Keratinocyte (primary cell): Measurements from ENCODE around the gene ZNF492. TPM values are rescaled to one million over a fixed set of nuclear protein-coding genes. Genes with fewer than 3 reads are reported as not detected.
"Not testable (repeated sequence)": the region's sequence is repeated elsewhere in the genome, so short reads cannot be mapped to it uniquely, and the experiment has no call there.

ENCODE experiments used
- DNase-seq: peaks from one replicate; pipeline ENCODE4 v3.0.0-alpha.2; 2011; ENCODE audit warnings: low read depth, missing footprints, low spot score
- FAIRE-seq: peaks from 2 replicates; lab custom pipeline; 2011; peaks lifted over from hg19 to GRCh38; lab: Jason Lieb, UNC
- H2AFZ ChIP-seq: 2 replicates; pipeline ENCODE4 v1.6.0; 2012; ENCODE audit warnings: low read length, control low read depth, inconsistent platforms; ENCODE audit not compliant: control insufficient read depth
- H3K27ac ChIP-seq: 2 replicates; pipeline ENCODE4 v1.5.1; 2011; ENCODE audit warnings: low read length; ENCODE audit not compliant: control insufficient read depth, insufficient read depth
- H3K27me3 ChIP-seq: 3 replicates; pipeline ENCODE4 v1.6.0; 2011; ENCODE audit warnings: low read length; ENCODE audit not compliant: control insufficient read depth, insufficient read depth; ENCODE audit errors: extremely low read depth
- H3K36me3 ChIP-seq, 2 experiments: 2 replicates in 1 of 2; 3 replicates in 1 of 2; pipeline ENCODE4 v1.5.1; 2011; ENCODE audit warnings: low read length in 2 of 2, mild to moderate bottlenecking in 1 of 2; ENCODE audit not compliant: control insufficient read depth in 2 of 2, insufficient read depth in 2 of 2; ENCODE audit errors: extremely low read depth in 1 of 2
- H3K4me1 ChIP-seq: 3 replicates; pipeline ENCODE4 v1.5.1; 2011; ENCODE audit warnings: low read length; ENCODE audit not compliant: control insufficient read depth, insufficient read depth; ENCODE audit errors: extremely low read depth
- H3K4me2 ChIP-seq: 3 replicates; pipeline ENCODE4 v1.6.0; 2011; ENCODE audit warnings: low read depth, low read length; ENCODE audit not compliant: control insufficient read depth, insufficient read depth; ENCODE audit errors: extremely low read depth
- H3K4me3 ChIP-seq, 3 experiments: fragments of 200-600 bp in 1 of 3; sonication (generic) in 1 of 3; 2 replicates in 2 of 3; 3 replicates in 1 of 3; pipeline ENCODE4 v1.5.1; 2011 to 2016; ENCODE audit warnings: low read length in 3 of 3, mild to moderate bottlenecking in 3 of 3, control low read depth in 2 of 3, inconsistent platforms in 1 of 3, low read depth in 1 of 3, mixed read lengths in 1 of 3, mixed run types in 1 of 3, moderate library complexity in 1 of 3; ENCODE audit not compliant: control insufficient read depth in 2 of 3, insufficient read depth in 2 of 3; ENCODE audit errors: extremely low read depth in 1 of 3
- H3K79me2 ChIP-seq: 2 replicates; pipeline ENCODE4 v1.6.0; 2012; ENCODE audit warnings: low read length; ENCODE audit not compliant: control insufficient read depth, insufficient read depth
- H3K9ac ChIP-seq: 3 replicates; pipeline ENCODE4 v1.6.0; 2011; ENCODE audit warnings: low read length; ENCODE audit not compliant: control insufficient read depth, insufficient read depth; ENCODE audit errors: extremely low read depth
- H3K9me1 ChIP-seq: 3 replicates; pipeline ENCODE4 v1.6.0; 2011; ENCODE audit warnings: low read length; ENCODE audit not compliant: control insufficient read depth, insufficient read depth; ENCODE audit errors: extremely low read depth
- H3K9me3 ChIP-seq: 2 replicates; pipeline ENCODE4 v1.5.1; 2012; ENCODE audit warnings: low read depth, low read length; ENCODE audit not compliant: control insufficient read depth
- H4K20me1 ChIP-seq: 3 replicates; pipeline ENCODE4 v1.6.0; 2011; ENCODE audit warnings: low read length; ENCODE audit not compliant: control insufficient read depth, insufficient read depth; ENCODE audit errors: extremely low read depth
- EZH2 ChIP-seq: IDR thresholded peaks from one replicate; pipeline ENCODE4 v1.6.1; 2012; ENCODE audit warnings: inconsistent platforms, mild to moderate bottlenecking, low read length, moderate library complexity
- dilution Hi-C: fragments of 300-500 bp; cut with MboI; formaldehyde crosslinking; loops from one replicate; pipeline ENCODE4 v1.7.0; 2020; ENCODE audit warnings: low sequenced_read_pairs; ENCODE audit not compliant: extremely low pct_ligation_motif_present
- polyA plus RNA-seq, 5 experiments: library from polyadenylated mRNA; depleted of rRNA in 3 of 5; stranded (reverse) in 3 of 5; stranded (forward) in 1 of 5; unstranded in 1 of 5; fragments of >200 nt; gene quantifications; 1 replicate in 1 of 5; 2 replicates in 3 of 5; 3 replicates in 1 of 5; pipeline versions ENCODE4 v1.2.1 to v1.2.3, GENCODE V29; 2011 to 2012; ENCODE audit warnings: missing spikeins in 2 of 5, low read depth in 1 of 5, low replicate concordance in 1 of 5
- TF ChIP-seq, protein P1 (sequence below), 3 experiments: IDR thresholded peaks in 1 of 3; conservative IDR thresholded peaks in 1 of 3; optimal IDR thresholded peaks in 1 of 3; 2 replicates in 2 of 3; 3 replicates in 1 of 3; pipeline versions ENCODE3 to v1.5.1; 2011; ENCODE audit warnings: low read length in 3 of 3, mild to moderate bottlenecking in 3 of 3, moderate library complexity in 2 of 3, control low read depth in 1 of 3, inconsistent platforms in 1 of 3; ENCODE audit not compliant: insufficient read depth in 2 of 3; ENCODE audit errors: extremely low read depth in 1 of 3

Gene ZNF492
- polyA plus RNA-seq, 1 donor (not counting 4 experiments of a cell fraction or from before 2014, with no cell fraction given) = 0.43 TPM

DNA sequence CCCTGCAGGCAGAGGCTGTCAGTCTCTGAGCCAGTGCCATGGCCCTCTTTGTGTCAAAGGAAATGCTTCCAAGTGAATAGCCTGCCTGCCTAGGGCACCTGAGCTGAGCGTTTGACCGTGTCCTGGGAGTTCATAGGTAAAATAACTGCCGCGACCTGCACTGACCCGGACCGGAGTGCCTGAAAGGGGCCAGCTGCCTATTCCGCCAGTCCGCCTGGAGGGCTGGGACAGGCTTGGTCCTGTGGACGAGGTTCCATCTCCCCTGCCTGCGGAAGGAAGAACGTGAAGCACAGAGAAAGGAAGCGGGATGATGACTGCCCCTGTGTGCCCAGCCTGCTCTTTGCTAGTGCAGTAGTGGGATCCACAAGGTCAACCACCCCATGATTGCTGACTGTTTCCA, 17.5 kb upstream of the ZNF492 start:
- Histone ChIP-seq H3K9ac (no peak overlapping the region), H3K27ac (no peak overlapping the region), H3K27me3 (no peaks in the 10 kb centered on the region), H3K4me3 (no peak overlapping the region), H3K4me2 (no peak overlapping the region), H3K9me1 (no peaks in the 10 kb centered on the region), H4K20me1 (no peaks in the 10 kb centered on the region), H2AFZ (no peak overlapping the region), H3K9me3 (peaks cover 9% of the 10 kb centered on the region), H3K79me2 (no peaks in the 10 kb centered on the region), H3K4me1 (no peaks in the 10 kb centered on the region), H3K36me3 (no peaks in the 10 kb centered on the region)
- FAIRE-seq (no peak), DNase-seq (no peak)
- no peak for TF ChIP-seq EZH2
- TF ChIP-seq, protein P1, sequence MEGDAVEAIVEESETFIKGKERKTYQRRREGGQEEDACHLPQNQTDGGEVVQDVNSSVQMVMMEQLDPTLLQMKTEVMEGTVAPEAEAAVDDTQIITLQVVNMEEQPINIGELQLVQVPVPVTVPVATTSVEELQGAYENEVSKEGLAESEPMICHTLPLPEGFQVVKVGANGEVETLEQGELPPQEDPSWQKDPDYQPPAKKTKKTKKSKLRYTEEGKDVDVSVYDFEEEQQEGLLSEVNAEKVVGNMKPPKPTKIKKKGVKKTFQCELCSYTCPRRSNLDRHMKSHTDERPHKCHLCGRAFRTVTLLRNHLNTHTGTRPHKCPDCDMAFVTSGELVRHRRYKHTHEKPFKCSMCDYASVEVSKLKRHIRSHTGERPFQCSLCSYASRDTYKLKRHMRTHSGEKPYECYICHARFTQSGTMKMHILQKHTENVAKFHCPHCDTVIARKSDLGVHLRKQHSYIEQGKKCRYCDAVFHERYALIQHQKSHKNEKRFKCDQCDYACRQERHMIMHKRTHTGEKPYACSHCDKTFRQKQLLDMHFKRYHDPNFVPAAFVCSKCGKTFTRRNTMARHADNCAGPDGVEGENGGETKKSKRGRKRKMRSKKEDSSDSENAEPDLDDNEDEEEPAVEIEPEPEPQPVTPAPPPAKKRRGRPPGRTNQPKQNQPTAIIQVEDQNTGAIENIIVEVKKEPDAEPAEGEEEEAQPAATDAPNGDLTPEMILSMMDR (optimal IDR thresholded peaks at IDR 0.05 in 1 of 3, IDR thresholded peaks at IDR 0.05 in 1 of 3, conservative IDR thresholded peaks at IDR 0.05 in 1 of 3; ENCODE audit: extremely low read depth in 1 of 3, insufficient read depth in 2 of 3, low read length in 3 of 3) = no peak
- dilution Hi-C loops = no loop called here

DNA sequence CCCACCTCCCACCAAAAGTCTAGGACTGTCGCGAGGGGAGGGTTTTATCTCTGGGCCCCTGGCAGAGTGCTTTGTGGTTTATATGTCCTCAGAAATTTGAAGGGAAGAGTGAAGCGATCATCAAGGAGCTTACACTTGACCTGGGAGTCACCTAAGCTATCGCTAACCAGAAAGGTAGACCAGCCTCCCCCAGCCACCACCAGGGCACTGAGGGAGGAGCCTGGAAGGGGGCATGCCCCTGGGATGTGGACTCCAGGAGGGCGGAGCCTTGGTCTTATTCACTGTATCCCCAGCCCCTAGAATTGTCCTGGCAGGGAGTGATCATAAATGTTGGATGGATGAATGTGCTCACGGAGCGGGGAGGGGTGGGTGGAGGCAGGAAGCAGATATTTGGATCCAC, 16.9 kb upstream of the ZNF492 start:
- dilution Hi-C loops, H3K79me2 ChIP-seq, H3K9ac ChIP-seq, DNase-seq, H3K4me3 ChIP-seq, H3K27me3 ChIP-seq, H2AFZ ChIP-seq, H3K4me1 ChIP-seq, FAIRE-seq, H4K20me1 ChIP-seq, H3K27ac ChIP-seq, H3K9me3 ChIP-seq, H3K9me1 ChIP-seq, H3K36me3 ChIP-seq, H3K4me2 ChIP-seq: not testable (repeated sequence)

DNA sequence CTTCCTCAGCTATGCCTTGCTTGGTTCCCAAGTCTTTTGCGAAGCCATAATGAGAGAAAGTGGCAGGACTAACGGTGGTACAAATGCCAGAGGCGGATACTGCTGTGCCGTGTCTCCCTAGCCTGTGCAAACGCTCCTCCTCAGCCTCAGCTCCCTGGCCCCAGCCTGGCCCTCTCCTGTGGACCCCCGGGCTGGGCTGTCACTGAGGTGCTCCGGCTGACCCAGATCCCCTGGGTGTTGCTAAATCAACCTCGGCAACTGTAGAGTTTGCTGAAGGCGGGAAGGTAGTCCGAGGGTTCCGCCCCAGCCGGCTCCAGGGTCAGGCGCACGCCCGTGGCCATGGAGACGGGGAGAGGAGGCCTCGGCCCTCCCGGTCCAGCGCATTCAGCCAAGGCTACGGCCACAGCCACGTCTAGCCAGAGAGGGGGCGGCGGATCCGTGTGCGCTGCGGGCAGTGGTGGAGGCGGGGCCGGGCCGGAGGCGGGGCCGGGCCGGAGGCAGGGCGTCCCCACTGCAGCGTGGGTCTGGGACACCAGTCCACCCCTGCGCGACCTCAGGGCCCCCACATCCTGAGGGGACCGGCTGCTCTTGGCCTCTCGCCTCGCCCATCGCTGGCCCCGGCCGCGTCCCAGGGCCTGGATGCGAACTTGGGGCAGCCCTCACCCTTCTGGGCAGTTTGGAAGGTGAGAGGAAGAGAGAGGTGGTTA, 16.4 kb upstream of the ZNF492 start:
- no peak for TF ChIP-seq EZH2
- TF ChIP-seq, protein P1 (optimal IDR thresholded peaks at IDR 0.05 in 1 of 3, IDR thresholded peaks at IDR 0.05 in 1 of 3, conservative IDR thresholded peaks at IDR 0.05 in 1 of 3; ENCODE audit: extremely low read depth in 1 of 3, insufficient read depth in 2 of 3, low read length in 3 of 3) = no peak
- H3K79me2 ChIP-seq = no peaks in the 10 kb centered on the region
- H3K9ac ChIP-seq = no peak overlapping the region
- no peaks in the 10 kb centered on the region for H4K20me1 ChIP-seq
- no peak for FAIRE-seq
- peaks cover 7% of the 10 kb centered on the region for H3K9me3 ChIP-seq
- H3K36me3 ChIP-seq = no peaks in the 10 kb centered on the region
- no peak overlapping the region for H3K27ac ChIP-seq
- dilution Hi-C loops = no loop called here
- H3K4me1 ChIP-seq = no peaks in the 10 kb centered on the region
- H3K4me3 ChIP-seq = no peak overlapping the region
- no peak overlapping the region for H3K4me2 ChIP-seq
- no peaks in the 10 kb centered on the region for H3K27me3 ChIP-seq
- no peaks in the 10 kb centered on the region for H3K9me1 ChIP-seq
- H2AFZ ChIP-seq = no peak overlapping the region
- no peak for DNase-seq
